SK-N-MC (cell line): Measurements from ENCODE around the gene MARCHF10.

Experiments
- EZH2 ChIP-seq: fragments of 200-600 bp; sonication (generic); IDR thresholded peaks from one replicate; pipeline ENCODE4 v1.6.1; 2017; ENCODE audit warnings: antibody characterized with exemption
- FOXP2 ChIP-seq: optimal IDR thresholded peaks from 2 replicates; pipeline ENCODE3; 2011; ENCODE audit warnings: mild to moderate bottlenecking, moderate library complexity; ENCODE audit not compliant: insufficient read depth; ENCODE audit errors: extremely low read length, control extremely low read depth
- POLR2AphosphoS5 ChIP-seq: IDR thresholded peaks from 2 replicates; pipeline ENCODE4 v1.6.1; 2012; ENCODE audit warnings: mild to moderate bottlenecking, low read depth, low read length, borderline replicate concordance

GRCh38 chr17:62792447-62792800 lies 15.7 kb downstream of the MARCHF10 start:
- TF ChIP-seq POLR2AphosphoS5 (no peak), EZH2 (no peak), FOXP2 (no peak)
